HepG2 (cell line): Measurements from ENCODE around the gene NME1. TPM values are rescaled to one million over a fixed set of nuclear protein-coding genes. Genes with fewer than 3 reads are reported as not detected.
A peak's percentile ranks its signal among the peaks of the same experiment; 100 is the strongest.

ENCODE experiments used
- CEBPB ChIP-seq: IDR thresholded peaks from 2 replicates; pipeline ENCODE4 v1.6.1; 2011; ENCODE audit warnings: low read depth, low read length, improper control_type of control experiment, borderline replicate concordance
- HDAC6 ChIP-seq: fragments of 200-600 bp; sonication (generic); IDR thresholded peaks from 2 replicates; pipeline ENCODE4 v1.7.0; 2017; ENCODE audit warnings: mild to moderate bottlenecking, antibody characterized with exemption, low read length, low read depth
- HNRNPK ChIP-seq: fragments of 200-400 bp; formaldehyde crosslinking; IDR thresholded peaks from 2 replicates; pipeline ENCODE4 v1.6.1; 2018; ENCODE audit warnings: low read length, low read depth, moderate library complexity, mild to moderate bottlenecking; ENCODE audit not compliant: poor library complexity, severe bottlenecking
- KLF15 ChIP-seq: sonication (generic); formaldehyde crosslinking; IDR thresholded peaks from 2 replicates; pipeline ENCODE4 v1.8.1; 2023; ENCODE audit warnings: borderline replicate concordance, mild to moderate bottlenecking, inconsistent platforms, missing genetic modification reagents, mixed read lengths
- ZNF24 ChIP-seq: fragments of 450-650 bp; IDR thresholded peaks from 2 replicates; pipeline ENCODE4 v1.6.1; 2017; ENCODE audit warnings: antibody characterized with exemption, mild to moderate bottlenecking
- ZNF253 ChIP-seq: sonication (generic); formaldehyde crosslinking; IDR thresholded peaks from 2 replicates; pipeline ENCODE4 v1.8.0; 2022; ENCODE audit warnings: mild to moderate bottlenecking, missing genetic modification reagents, borderline replicate concordance
- ZNF44 ChIP-seq: sonication (generic); formaldehyde crosslinking; IDR thresholded peaks from 2 replicates; pipeline ENCODE4 v1.5.1; 2020; ENCODE audit warnings: mild to moderate bottlenecking, missing genetic modification reagents
- ZNF788 ChIP-seq: sonication (generic); formaldehyde crosslinking; IDR thresholded peaks from 2 replicates; pipeline ENCODE4 v1.5.0; 2020; ENCODE audit warnings: mild to moderate bottlenecking, missing genetic modification reagents, borderline replicate concordance
- polyA plus RNA-seq, 8 experiments: library from polyadenylated mRNA; depleted of rRNA in 3 of 8; stranded (reverse) in 7 of 8; unstranded in 1 of 8; fragments of >200 nt; fragmentation: Illumina TruSeq in 4 of 8; extraction: Trizol in 4 of 8; gene quantifications; 2 replicates each; pipeline versions ENCODE4 v1.2.1 to v1.2.3, GENCODE V29; 2011 to 2016; ENCODE audit warnings: low read depth in 4 of 8, missing spikeins in 1 of 8, mixed read lengths in 1 of 8; ENCODE audit not compliant: insufficient read depth in 1 of 8
- total RNA-seq, 5 experiments: library from RNA; depleted of rRNA; stranded (reverse); fragments of >200 nt; fragmentation: Illumina TruSeq; extraction: Trizol; gene quantifications; 2 replicates each; pipeline ENCODE4 v1.2.3, GENCODE V29; 2016; ENCODE audit warnings: low read depth in 1 of 5
- TF ChIP-seq, protein P1 (sequence below): sonication (generic); formaldehyde crosslinking; IDR thresholded peaks from 2 replicates; pipeline ENCODE4 v1.4.0; 2020; ENCODE audit warnings: missing genetic modification reagents, borderline replicate concordance
- TF ChIP-seq, protein P2 (sequence below): sonication (generic); formaldehyde crosslinking; IDR thresholded peaks from 2 replicates; pipeline ENCODE4 v1.5.0; 2020; ENCODE audit warnings: mild to moderate bottlenecking, missing genetic modification reagents, borderline replicate concordance
- TF ChIP-seq, protein P3 (sequence below): sonication (generic); formaldehyde crosslinking; IDR thresholded peaks from 2 replicates; pipeline ENCODE4; 2020; ENCODE audit warnings: missing genetic modification reagents, mild to moderate bottlenecking, borderline replicate concordance
- TF ChIP-seq, protein P4 (sequence below): sonication (generic); formaldehyde crosslinking; IDR thresholded peaks from 2 replicates; pipeline ENCODE4 v1.9.0; 2021; ENCODE audit warnings: missing genetic modification reagents, borderline replicate concordance
- TF ChIP-seq, protein P5 (sequence below): sonication (generic); formaldehyde crosslinking; IDR thresholded peaks from 2 replicates; pipeline ENCODE4 v1.4.0; 2020; ENCODE audit warnings: mild to moderate bottlenecking, missing genetic modification reagents, borderline replicate concordance

NME1 gene
- total and polyA plus RNA-seq, 2 of the 13 experiments (the other 11 are each of a cell fraction or from before 2014, with no cell fraction given), result 295 to 516 TPM

DNA sequence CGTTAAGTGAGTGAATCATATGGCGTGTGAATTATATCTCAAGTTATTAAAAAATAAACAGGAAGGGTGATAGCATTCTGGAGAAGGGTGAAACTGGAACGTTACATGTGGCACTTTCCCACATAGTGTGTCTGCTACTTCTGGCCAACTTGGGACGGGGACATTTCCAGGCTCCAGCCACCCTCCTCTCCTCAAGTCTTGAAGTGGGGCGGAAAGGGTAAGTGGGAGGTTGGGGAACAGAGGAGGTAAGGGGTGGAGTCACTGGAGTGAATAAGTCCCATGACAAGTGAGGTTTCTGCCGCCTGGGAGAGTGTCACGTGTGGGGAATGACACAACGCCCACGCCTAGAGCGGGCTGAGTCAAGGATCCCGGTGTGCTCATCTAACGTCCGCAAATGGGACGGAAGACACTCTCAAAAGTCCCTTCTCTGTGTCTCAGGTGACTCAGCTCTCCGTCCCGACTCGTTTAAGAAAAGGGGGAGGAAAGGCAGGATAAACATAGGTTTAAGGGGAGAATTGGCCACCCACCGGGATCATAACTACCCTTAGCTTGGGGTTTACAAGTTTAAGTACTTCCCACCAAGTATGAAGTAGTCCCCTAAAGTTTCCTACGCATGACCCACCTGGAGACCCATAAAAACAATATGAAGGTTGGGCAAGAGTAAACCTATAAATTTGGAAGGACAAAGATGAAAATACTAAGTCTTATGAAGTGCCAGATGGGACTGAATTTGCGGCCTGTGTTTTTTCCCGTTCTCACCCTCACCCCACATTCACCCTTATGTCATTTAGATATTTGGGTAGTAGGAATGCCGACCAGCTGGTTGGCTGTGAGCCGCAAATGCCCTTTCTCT is 31.5 kb upstream of the NME1 start (continued):
- TF ChIP-seq, protein P1, sequence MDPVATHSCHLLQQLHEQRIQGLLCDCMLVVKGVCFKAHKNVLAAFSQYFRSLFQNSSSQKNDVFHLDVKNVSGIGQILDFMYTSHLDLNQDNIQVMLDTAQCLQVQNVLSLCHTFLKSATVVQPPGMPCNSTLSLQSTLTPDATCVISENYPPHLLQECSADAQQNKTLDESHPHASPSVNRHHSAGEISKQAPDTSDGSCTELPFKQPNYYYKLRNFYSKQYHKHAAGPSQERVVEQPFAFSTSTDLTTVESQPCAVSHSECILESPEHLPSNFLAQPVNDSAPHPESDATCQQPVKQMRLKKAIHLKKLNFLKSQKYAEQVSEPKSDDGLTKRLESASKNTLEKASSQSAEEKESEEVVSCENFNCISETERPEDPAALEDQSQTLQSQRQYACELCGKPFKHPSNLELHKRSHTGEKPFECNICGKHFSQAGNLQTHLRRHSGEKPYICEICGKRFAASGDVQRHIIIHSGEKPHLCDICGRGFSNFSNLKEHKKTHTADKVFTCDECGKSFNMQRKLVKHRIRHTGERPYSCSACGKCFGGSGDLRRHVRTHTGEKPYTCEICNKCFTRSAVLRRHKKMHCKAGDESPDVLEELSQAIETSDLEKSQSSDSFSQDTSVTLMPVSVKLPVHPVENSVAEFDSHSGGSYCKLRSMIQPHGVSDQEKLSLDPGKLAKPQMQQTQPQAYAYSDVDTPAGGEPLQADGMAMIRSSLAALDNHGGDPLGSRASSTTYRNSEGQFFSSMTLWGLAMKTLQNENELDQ (CRISPR knock-in tag), result no peak
- TF ChIP-seq CEBPB (peak; percentile 76; the same call in 1 of the 2 replicates), KLF15 (CRISPR knock-in tag) (no peak), HDAC6 (no peak), ZNF788 (CRISPR knock-in tag) (peak; percentile 72; the same call in 1 of the 2 replicates), ZNF253 (CRISPR knock-in tag) (no peak), ZNF44 (CRISPR knock-in tag) (no peak), HNRNPK (peak; percentile 19), ZNF24 (no peak)
- TF ChIP-seq, protein P2, sequence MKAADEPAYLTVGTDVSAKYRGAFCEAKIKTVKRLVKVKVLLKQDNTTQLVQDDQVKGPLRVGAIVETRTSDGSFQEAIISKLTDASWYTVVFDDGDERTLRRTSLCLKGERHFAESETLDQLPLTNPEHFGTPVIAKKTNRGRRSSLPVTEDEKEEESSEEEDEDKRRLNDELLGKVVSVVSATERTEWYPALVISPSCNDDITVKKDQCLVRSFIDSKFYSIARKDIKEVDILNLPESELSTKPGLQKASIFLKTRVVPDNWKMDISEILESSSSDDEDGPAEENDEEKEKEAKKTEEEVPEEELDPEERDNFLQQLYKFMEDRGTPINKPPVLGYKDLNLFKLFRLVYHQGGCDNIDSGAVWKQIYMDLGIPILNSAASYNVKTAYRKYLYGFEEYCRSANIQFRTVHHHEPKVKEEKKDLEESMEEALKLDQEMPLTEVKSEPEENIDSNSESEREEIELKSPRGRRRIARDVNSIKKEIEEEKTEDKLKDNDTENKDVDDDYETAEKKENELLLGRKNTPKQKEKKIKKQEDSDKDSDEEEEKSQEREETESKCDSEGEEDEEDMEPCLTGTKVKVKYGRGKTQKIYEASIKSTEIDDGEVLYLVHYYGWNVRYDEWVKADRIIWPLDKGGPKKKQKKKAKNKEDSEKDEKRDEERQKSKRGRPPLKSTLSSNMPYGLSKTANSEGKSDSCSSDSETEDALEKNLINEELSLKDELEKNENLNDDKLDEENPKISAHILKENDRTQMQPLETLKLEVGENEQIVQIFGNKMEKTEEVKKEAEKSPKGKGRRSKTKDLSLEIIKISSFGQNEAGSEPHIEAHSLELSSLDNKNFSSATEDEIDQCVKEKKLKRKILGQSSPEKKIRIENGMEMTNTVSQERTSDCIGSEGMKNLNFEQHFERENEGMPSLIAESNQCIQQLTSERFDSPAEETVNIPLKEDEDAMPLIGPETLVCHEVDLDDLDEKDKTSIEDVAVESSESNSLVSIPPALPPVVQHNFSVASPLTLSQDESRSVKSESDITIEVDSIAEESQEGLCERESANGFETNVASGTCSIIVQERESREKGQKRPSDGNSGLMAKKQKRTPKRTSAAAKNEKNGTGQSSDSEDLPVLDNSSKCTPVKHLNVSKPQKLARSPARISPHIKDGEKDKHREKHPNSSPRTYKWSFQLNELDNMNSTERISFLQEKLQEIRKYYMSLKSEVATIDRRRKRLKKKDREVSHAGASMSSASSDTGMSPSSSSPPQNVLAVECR (CRISPR knock-in tag), result peak; percentile 80; the same call in 1 of the 2 replicates
- TF ChIP-seq, protein P3, sequence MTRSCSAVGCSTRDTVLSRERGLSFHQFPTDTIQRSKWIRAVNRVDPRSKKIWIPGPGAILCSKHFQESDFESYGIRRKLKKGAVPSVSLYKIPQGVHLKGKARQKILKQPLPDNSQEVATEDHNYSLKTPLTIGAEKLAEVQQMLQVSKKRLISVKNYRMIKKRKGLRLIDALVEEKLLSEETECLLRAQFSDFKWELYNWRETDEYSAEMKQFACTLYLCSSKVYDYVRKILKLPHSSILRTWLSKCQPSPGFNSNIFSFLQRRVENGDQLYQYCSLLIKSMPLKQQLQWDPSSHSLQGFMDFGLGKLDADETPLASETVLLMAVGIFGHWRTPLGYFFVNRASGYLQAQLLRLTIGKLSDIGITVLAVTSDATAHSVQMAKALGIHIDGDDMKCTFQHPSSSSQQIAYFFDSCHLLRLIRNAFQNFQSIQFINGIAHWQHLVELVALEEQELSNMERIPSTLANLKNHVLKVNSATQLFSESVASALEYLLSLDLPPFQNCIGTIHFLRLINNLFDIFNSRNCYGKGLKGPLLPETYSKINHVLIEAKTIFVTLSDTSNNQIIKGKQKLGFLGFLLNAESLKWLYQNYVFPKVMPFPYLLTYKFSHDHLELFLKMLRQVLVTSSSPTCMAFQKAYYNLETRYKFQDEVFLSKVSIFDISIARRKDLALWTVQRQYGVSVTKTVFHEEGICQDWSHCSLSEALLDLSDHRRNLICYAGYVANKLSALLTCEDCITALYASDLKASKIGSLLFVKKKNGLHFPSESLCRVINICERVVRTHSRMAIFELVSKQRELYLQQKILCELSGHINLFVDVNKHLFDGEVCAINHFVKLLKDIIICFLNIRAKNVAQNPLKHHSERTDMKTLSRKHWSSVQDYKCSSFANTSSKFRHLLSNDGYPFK, result no peak
- TF ChIP-seq, protein P4, sequence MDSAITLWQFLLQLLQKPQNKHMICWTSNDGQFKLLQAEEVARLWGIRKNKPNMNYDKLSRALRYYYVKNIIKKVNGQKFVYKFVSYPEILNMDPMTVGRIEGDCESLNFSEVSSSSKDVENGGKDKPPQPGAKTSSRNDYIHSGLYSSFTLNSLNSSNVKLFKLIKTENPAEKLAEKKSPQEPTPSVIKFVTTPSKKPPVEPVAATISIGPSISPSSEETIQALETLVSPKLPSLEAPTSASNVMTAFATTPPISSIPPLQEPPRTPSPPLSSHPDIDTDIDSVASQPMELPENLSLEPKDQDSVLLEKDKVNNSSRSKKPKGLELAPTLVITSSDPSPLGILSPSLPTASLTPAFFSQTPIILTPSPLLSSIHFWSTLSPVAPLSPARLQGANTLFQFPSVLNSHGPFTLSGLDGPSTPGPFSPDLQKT, result no peak
- TF ChIP-seq, protein P5, sequence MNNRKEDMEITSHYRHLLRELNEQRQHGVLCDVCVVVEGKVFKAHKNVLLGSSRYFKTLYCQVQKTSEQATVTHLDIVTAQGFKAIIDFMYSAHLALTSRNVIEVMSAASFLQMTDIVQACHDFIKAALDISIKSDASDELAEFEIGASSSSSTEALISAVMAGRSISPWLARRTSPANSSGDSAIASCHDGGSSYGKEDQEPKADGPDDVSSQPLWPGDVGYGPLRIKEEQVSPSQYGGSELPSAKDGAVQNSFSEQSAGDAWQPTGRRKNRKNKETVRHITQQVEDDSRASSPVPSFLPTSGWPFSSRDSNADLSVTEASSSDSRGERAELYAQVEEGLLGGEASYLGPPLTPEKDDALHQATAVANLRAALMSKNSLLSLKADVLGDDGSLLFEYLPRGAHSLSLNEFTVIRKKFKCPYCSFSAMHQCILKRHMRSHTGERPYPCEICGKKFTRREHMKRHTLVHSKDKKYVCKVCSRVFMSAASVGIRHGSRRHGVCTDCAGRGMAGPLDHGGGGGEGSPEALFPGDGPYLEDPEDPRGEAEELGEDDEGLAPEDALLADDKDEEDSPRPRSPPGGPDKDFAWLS (CRISPR knock-in tag), result no peak
